NCI-H2081 treated with DMSO at 0.1 percent for 48 hours (cell line): ENCODE results near the gene IL20.
A peak's percentile ranks its signal among the peaks of the same experiment; 100 is the strongest.

Experiments used
- DNase-seq: peaks from one replicate; lab custom pipeline; 2025; lab: John Stamatoyannopoulos, UW

Gene IL20

DNA sequence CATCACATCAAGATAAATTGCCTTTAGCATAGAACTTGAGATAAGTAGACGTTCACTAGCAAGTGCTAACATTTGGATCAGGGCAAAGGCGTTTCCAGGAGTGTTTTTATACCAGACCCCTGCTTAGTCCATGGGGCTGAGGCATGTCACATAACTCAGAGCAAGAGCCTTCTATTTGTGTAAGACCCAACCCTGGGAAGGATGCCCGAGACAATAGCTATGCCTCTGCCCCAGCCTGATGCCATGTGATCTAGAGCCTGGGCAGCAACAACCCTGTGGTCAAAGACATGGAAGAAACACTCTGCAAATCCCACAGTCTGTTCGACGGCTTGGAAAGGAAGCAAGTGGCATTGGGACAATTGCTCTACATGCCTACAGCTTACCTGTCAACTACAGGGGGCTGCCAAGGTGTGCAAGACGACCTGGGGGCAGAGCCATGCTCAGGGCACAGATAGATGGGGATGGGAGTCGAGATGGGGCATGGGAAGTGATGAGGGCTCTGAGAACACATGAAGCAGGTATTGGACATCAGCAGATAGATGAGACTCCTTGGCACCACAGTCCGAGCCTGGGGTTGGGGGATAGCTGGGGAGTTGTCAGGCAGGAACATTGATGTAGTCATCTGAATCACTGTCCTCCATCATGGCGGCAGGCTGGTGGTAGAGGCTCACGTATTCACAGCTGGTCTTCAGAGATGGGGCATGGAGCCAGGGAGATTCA is 39.2 kb downstream of the IL20 start:
- DNase-seq: no peak

GRCh38 chr1:206905295-206906164 is 40.1 kb downstream of the IL20 start:
- DNase-seq: no peak

- no peak for DNase-seq
Measured at GRCh38 chr1:206907304-206907991, 42.0 kb downstream of the IL20 start.

DNA sequence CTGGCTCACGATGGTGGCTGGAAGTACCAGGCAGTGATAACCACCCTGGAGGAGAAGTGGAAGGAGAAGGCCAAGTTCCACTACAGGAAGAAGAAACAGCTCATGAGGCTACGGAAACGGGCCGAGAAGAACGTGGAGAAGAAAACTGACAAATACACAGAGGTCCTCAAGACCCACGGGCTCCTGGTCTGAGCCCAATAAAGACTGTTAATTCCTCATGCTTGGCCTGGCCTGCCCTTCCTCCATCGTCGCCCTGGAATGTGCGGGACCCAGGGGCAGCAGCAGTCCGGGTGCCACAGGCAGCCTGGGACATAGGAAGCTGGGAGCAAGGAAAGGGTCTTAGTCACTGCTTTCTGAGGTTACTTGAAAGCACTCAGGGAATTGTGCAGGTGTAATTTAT is 42.6 kb downstream of the IL20 start:
- DNase-seq: no peak

GRCh38 chr1:206909161-206909882 is 43.9 kb downstream of the IL20 start:
- peak; percentile 27 for DNase-seq

GRCh38 chr1:206909883-206910318 is 44.5 kb downstream of the IL20 start:
- no peak for DNase-seq

DNA sequence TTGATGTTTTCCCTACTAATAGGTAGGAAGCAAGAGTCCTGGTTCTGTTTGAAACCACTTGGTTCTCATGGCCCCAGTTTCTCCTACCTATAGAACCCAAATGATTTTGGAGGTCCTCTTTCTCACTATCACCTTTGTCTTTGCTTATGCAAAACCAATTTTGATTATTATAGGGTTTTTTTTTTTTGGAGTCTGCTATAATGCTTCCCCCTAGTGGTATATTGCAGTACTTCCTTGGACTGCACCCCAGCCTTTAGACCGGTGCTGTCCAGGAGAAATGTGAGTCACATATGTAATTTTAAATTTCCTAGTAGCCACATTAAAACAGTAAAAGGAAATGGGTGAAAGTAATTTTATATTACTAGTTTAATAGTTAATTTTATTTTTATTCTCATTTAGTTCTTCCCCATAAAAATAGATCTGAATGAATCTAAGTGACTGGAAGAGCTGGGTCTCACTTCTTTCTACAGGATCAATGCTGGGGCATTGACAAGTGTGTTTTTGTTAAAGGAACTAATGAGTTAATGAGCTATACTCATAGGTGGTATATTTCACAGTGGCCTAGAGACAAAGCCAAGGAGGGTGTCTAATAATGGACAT is 45.7 kb downstream of the IL20 start:
- DNase-seq: peak; percentile 7

GRCh38 chr1:206912445-206913095 is 47.1 kb downstream of the IL20 start:
- DNase-seq: peak; percentile 63

GRCh38 chr1:206913766-206914537 is 48.5 kb downstream of the IL20 start:
- no peak for DNase-seq

DNA sequence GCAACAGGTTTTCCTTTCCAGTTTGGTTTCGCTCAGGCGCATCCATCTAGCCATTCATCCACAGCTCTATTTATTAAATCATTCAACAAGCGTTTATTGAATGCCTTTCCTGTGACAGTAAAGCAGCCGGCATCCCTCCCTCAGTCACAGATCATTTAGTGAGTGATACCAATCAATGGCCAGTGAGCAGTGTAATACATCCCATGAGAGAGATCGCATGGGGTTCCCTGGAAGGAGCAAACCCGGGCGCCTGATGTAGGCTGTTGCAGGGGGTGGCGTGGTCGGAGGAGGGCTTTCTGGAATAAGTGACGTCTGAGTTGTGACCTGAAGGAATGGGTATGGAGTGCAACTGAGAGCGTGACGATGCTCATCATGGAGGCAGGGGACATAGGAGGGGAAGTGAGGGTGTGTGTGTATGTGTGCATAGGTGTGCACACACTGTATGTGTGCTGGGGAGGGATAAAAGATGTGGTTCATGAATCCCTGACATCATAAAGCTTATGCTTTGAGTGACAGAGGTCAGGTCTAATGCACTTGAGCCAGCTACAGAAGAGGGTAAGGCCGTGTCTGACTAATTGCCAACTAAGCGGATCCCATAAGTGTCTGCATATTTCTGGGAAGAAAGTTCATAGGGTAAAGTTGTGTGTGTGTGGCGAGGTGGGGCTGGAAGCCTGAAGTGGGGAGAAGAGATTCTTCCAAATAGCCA is 49.8 kb downstream of the IL20 start:
- DNase-seq: no peak

GRCh38 chr1:206916000-206916709 is 50.7 kb downstream of the IL20 start:
- no peak for DNase-seq

DNA sequence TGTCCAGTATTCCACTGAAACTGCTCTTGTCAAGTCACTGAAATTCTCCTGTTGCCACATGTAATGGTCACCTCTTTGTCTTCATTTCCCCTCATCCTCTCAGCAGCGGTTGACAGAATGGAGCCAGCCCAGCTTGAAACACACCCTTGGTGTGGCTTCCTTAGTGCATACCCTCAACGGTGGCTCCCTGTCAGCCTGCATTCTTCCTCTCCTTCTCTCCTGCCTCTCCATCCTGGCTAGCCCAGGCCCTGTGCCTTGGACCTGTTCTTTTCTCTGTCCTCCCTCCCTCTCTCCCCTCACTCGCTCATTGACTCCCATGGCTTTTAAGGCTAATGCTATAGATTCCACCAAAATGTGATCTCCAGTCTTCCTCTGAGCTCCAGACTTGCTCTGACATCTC is 52.7 kb downstream of the IL20 start:
- no peak for DNase-seq
